Stimulated activated CD4-positive, alpha-beta T cell treated with anti-CD3 and anti-CD28 coated beads, Interleukin-4, amount 100 ng/mL, for 1 hour (primary cell): ENCODE results near the gene TTC8.
"Not testable (repeated sequence)": the region's sequence is repeated elsewhere in the genome, so short reads cannot be mapped to it uniquely, and the experiment has no call there.

ENCODE experiments used
- DNase-seq: peaks from one replicate; pipeline ENCODE4 v3.0.0-alpha.2; 2020

The TTC8 gene

GRCh38 chr14:88825503-88825902 is 1.1 kb downstream of the TTC8 start:
- DNase-seq = no peak

DNA sequence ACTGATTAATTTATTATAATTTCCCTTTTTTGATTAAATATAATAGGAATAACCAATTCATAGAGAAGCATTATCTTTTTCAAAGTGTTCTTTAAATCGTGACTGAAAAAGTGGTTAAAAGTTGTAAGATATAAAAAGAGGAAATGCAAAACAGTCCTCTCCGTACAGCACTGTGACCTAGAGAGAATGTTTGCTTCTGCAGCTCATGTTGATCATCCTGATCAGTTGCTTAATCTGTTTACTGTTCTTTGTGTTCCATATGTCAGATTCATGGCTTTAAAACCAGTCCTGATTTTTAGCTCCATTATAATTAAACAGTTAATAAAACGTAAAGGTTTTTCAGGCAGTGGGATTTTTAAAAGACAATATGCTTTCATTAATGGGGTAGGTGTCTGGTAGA is 4.7 kb downstream of the TTC8 start:
- DNase-seq = no peak

GRCh38 chr14:88829685-88830302 is 5.3 kb downstream of the TTC8 start:
- DNase-seq = no peak

GRCh38 chr14:88831284-88831683 is 6.8 kb downstream of the TTC8 start:
- DNase-seq = no peak

DNA sequence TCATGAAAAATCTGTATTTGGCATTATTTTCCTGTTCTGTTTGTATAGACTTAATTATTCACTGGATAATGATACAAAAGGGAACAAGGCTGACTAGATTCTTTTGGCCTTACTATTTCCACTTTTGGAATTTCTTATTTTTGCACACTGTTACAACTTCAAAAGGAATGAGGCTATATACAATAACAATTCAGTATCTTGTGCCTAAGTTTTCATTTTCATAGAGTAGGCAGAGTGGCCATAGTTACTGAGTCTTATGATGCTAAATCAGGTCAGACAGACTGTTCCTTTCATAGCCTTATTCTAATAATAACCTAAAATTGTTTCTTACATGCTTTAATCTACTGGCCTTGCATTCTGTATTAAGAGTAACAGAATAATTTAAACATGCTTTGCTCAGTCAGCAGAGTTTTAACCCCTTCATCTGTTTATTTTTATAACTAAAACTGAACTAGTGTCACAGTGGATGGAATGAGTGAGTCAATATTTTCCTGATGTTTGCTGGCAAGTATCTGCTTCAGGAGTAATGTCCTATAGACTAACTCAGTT is 10.5 kb downstream of the TTC8 start:
- DNase-seq = no peak

DNA sequence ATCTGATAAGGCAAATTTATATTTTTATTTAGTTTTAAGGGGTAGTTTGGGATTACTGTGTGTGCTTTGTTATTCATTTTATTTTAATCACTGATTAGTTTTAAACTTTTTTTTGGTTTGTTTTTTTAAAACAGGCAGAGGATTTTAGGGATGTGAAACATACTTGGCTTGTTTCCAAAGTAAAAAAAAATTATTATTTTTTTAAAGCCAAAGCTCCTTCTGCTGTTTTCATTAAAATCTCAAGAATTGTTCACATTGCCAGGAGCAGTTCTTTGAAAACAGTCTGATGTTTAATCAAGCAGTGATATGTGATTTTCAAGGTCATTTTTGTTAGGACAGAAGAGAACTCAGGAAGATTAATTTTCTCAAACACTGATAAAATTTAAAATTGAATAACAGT is 11.2 kb downstream of the TTC8 start:
- no peak for DNase-seq

DNA sequence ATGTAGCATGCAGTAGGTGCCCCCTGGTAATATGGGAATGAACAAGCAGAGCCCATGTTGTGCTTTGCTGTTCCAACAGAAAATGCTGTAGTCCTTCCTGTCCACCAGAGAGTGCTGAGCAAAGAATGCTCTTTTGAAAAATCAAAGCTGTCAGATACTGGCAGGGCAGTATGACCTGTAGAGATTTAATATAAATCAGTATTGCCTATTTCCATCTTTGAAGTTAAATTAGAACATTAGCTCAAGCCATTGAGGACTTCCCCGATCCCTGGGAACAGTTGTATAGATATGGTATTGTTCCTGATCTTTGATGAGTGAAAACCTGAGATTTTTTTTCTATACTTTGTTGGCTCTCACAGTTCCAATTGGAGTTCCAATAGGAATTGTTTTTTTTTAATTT is 13.0 kb downstream of the TTC8 start:
- no peak for DNase-seq

DNA sequence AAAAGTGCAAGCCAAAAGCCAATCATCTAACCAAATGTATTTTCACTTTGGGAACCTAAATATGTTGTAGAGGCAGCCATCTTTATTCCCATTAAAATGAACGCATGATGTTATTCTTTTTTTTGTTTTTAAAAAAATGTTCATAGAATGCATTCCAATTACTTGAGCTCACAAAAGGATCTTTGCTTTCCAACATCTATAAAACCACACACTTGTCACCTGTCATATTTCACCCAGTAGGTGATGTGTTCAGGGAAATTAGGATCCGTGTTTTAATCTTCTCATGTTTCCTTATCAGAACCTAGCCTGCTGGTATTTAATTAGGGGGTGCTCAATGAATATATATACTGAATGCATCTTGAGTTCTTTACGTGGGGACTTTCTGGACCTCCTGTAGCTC is 13.6 kb downstream of the TTC8 start:
- no peak for DNase-seq

DNA sequence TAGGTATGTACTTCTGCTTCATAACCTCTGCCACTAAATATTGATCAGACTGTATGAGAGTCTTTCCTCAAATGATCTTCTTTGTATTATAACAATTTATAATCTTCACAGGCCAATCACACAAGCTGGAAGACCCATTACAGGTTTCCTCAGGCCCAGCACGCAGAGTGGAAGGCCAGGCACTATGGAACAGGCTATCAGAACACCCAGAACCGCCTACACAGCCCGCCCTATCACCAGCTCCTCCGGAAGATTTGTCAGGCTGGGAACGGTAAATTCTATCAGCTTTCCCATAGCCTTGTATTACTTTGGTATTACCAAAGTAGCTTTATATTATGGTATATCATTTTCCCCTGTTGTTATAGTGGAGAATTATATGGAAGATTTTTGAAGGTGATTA is 16.5 kb downstream of the TTC8 start:
- no peak for DNase-seq

- no peak for DNase-seq
These were observed 17.3 kb downstream of the TTC8 start for GRCh38 chr14:88841741-88842140.

- DNase-seq = no peak
These were observed 18.0 kb downstream of the TTC8 start for GRCh38 chr14:88842414-88842813.

DNA sequence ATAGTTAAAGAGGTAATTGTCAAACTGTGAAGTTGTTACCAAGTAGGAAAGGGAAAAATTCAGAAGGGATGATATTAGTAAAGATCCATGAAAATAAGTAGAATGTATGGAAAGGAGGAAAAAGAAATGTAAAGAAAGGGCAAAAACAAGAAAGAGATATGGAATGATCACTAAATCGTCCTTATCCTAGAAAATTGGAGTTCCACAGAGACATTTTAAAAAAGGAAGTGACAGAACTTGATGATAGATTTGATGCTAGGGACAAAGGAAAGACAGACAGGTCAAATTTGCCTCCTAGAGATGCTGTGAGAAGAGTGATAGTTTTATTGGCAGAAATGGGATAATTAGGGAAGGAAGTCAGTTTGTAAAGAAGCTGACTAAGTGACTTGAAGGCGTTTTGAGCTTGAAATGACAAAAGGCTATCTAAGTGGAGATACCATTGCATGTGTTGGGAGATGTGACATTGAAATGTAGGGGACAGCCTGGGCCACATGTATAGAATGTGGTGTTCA is 20.6 kb downstream of the TTC8 start:
- no peak for DNase-seq

DNA sequence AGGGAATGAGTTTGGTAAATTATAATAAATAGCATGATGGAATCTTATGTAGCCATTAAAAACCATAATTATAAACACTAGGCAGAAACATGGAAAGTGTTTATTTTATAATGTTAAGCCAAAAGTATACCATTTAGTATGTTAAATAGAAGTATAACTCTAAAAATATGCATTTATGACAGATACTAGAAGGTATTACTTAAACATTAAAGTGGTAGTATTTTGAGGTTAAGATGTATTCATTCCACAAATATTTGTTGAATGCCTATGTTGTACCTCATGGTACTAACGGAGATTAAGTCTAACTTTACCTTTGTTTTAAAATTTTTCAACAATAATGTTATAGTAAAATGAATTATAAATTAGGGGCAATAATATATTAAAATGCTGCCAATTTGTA is 24.1 kb downstream of the TTC8 start:
- DNase-seq = no peak

GRCh38 chr14:88849716-88850115 is 25.3 kb downstream of the TTC8 start:
- no peak for DNase-seq

GRCh38 chr14:88851587-88851986 is 27.1 kb downstream of the TTC8 start:
- no peak for DNase-seq

DNA sequence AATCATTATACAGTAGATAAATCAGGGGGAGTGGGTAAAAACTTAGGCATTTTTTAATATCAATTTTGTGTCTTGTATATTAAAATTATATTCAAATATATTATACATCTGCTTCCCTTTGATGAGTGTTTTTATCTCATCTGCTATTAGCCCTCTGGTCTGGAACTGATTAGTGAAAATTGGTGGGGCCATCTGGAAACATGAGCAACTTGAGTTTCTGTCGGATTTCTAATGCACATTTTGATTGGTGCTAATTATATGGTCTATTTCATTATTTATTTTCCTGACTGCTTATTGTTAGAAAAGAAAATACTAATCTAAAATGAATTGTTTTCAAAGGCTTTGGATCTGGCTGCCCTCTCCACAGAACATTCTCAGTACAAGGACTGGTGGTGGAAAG is 28.2 kb downstream of the TTC8 start:
- DNase-seq = no peak

DNA sequence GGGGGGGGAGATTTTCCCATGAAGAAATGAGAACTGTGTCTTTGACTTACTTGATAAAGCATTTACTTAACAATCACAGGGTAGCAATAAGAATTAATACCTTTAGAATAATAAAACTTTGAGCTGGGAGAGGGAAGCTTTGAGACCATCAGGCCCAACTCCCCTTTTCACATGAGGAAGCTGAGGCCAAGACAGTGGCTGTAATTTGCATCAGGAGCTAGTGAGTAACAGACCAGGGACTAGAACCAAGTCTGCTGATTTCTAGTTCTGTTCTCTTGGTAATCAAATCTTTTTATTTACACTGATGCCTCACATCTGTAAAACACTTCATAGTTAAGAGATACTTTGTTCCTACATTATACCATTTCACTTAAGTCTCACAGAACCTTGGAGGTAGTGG is 28.7 kb downstream of the TTC8 start:
- no peak for DNase-seq

DNA sequence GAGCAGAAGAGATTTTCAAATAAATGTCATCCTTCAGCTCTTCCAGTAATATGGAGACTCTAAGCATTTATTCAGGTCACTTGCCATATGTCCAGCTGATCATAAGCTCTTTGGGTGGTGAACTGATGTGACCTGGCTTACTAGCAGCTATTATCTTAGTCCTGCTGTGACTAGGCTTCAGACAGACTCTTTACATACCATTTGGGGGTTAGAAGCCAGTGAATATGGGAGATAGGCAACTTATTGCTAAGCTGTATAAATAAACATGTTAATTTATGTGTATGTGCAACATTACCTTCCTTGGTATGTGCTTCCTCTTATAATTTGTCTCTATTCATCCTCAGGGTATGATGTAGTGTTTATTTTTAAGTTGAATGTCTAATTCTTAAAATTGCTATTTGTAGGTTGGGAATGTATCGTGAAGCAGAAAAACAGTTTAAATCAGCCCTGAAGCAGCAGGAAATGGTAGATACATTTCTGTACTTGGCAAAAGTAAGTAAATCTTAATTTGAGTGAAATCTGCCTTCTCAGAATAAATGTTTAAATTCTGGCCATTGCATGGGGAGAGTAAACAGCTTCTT is 32.4 kb downstream of the TTC8 start:
- no peak for DNase-seq

DNA sequence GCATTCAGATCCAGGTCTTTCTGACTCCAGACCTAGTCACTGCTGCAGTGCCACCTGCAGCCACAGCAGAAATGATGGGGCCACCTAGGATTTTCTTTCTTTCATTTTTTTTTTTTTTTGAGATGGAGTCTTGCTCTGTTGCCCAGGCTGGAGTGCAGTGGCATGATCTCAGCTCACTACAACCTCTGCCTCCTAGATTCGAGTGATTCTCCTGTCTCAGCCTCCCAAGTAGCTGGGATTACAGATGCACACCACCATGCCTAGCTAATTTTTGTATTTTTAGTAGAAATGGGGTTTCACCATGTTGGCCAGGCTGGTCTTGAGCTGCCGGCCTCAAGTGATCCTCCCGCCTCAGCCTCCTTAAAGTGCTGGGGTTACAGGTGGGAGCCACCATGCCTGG is 33.4 kb downstream of the TTC8 start:
- DNase-seq = not testable (repeated sequence)

GRCh38 chr14:88859118-88859517 is 34.7 kb downstream of the TTC8 start:
- DNase-seq = not testable (repeated sequence)

DNA sequence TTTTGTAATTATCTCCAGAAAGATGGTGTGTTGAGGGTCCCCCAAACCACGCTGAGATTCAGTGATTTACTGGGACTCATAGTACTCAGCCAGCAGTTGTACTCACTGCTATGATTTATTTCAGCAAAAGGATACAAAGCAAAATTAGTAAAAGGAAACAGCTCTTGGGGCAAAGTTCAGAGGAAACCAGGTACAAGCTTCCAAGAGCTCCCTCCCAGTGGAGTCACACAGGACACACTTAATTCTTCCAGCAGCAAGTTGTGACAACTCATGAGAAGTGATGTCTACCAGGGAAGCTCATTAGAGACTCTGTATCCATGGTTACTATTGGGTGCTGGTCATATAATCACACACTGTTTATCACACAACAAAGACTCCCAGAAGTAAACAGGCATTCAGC is 38.7 kb downstream of the TTC8 start:
- DNase-seq = no peak

- no peak for DNase-seq
These were observed 39.7 kb downstream of the TTC8 start for GRCh38 chr14:88864198-88864597.

- no peak for DNase-seq
These were observed 41.9 kb downstream of the TTC8 start for GRCh38 chr14:88866305-88866704.

DNA sequence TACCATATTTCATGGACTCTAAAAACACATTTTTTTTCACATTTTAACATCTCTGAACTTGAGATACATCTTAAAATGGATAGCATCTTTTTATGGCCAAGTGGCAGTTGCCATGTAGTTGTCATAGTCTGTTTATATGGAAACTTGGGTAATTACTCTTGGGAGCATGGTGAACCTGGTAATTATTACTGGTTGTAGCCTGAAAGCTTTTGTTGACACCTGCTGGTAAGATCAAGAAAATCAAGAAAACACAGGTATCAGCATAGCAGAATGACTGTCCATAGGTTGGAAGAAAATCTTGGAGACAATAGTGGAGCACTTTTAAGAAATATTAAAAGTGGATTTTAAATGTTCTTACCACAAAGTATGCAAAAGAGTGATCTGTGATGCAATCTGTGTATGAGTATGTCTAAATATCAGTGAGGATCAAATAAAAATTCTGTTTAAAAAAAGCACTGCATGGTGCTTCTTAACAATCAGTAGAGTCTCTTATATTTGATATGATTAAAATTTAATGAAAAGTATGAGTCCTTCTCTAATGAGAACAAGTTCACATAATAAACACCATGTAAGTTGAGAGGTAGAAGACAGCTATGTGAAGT is 44.2 kb downstream of the TTC8 start:
- no peak for DNase-seq
